Stimulated activated CD4-positive, alpha-beta T cell treated with anti-CD3 and anti-CD28 coated beads, Interleukin-15, amount 100 ng/mL, for 24 hours (primary cell): ENCODE results near the gene ARL14EPL.
A peak's percentile ranks its signal among the peaks of the same experiment; 100 is the strongest.

Experiments
- DNase-seq: peaks from one replicate; pipeline ENCODE4 v3.0.0-alpha.2; 2020

ARL14EPL gene

GRCh38 chr5:116032094-116032517 lies at the start of gene ARL14EPL:
Gene ARL14EPL, plus strand, starts transcription at chr5:116032472. Its CDS starts 18,994 bp downstream, at chr5:116051466.
- peak; percentile 6 for DNase-seq

- DNase-seq, result no peak
Measured at GRCh38 chr5:115983519-115983918, 48.8 kb upstream of the ARL14EPL start.

GRCh38 chr5:115985802-115986757 lies 46.2 kb upstream of the ARL14EPL start:
- DNase-seq, result no peak

GRCh38 chr5:115988002-115988401 lies 44.3 kb upstream of the ARL14EPL start:
- no peak for DNase-seq

DNA sequence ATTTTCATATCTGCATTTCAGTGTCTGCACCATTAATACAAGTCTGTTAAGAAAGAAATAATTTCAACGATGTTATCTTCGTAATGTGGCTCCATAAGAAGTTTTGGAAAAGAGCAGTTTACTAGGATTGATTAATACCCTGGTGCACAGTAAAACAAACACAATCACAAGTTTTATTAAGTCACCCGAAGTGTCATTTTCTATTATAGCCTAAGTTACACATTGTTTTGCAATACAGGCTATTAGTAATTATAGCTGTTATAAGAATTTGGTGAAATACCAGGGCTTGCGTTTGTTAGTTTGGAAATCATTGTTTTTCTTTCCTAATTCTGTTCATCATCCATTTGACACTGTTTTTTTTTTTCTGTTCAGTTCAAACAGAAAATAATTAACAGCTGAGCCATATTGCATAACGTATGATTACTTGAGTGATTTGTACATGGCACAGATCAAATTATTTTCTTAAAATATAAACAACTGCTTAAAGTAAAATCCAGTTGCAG lies 39.4 kb upstream of the ARL14EPL start:
- DNase-seq, result no peak

- DNase-seq, result no peak
Measured at GRCh38 chr5:115995351-115995750, 36.9 kb upstream of the ARL14EPL start.

- no peak for DNase-seq
Measured at GRCh38 chr5:116002116-116002906, 30.0 kb upstream of the ARL14EPL start.

DNA sequence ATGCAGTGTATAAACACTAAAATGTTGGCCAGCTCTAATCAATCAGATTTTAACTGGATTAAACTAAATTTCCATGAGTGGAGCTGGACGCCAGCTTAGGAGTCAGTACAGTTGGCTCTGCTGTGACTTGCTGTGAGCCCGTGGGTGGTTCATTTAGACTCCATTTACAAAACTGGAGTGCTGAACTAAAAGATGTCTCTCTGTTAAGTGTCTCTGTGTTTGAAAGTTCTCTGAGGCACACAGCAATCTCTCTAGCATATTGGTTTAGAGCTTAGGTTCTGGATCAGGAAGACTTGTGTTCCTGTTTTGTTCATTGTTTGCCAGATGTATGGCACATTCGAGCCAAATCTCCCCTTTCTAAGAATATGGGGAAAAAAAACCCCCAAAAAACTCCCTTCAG lies 28.0 kb upstream of the ARL14EPL start:
- no peak for DNase-seq

DNA sequence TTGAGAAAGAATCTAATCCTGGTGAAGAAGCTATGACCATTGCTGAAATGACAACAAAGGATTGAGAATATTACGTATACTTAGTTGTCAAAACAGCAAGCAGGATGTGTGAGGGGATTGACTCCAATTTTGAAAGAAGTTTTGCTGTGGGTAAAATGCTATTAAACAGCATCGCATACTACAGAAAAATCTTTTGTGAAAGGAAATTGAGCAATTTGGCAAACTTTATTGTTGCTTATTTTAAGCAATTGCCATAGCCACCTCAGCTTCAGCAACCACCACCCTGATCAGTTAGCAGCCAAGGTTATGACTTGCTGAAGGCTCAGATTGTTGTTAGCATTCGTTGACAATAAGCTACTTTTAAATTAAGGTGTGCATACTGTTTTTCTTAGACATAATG lies 22.5 kb upstream of the ARL14EPL start:
- no peak for DNase-seq

DNA sequence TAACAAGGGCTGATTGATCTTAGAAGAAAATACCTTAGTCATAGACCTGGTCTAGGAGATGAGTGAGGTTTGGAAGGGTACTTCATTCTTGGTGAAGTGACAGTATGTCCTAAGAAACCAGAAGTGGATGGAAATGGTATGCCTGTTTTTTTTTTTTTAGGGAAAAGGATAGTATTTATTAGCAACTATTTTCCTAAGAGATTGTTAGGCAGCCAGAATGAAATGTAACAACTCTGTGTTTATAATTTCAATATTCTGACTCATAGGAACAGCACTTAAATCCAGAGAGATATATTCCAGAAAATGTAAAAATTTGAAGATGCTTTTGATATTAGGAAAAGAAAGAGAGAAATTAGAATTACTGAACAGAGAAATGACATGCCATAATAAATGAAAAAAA lies 21.2 kb upstream of the ARL14EPL start:
- DNase-seq, result no peak

DNA sequence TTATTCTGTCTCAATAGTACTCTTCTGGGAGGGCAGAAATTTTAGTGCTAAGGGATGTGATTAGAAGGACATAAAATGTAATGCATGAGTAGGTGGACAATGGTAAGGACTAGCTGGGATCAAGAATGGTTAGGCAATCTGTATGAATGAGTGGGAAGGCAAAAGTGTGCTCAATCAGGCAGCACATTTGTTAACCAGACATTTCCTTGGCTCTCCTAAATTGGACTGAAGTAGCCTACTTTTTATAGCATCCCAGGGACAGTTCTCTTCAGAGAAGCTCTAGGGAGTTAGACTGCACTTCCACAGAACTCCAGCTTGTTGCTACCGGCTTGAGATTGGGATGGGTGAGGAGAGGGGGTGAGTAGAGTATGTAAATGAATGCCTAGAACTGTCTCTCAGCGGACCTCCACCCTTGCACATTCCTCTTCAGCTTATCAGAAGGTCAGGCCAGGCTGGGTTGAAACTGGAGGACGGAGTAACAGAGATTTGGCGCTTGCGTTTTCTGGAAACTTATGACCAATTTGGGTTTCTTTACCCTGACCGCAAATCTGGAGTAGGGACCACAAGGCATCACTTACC lies 19.0 kb upstream of the ARL14EPL start:
- no peak for DNase-seq

GRCh38 chr5:116013936-116014335 lies 18.3 kb upstream of the ARL14EPL start:
- no peak for DNase-seq

GRCh38 chr5:116023619-116024018 lies 8.7 kb upstream of the ARL14EPL start:
- DNase-seq, result no peak

GRCh38 chr5:116025866-116026265 lies 6.4 kb upstream of the ARL14EPL start:
- DNase-seq, result no peak

GRCh38 chr5:116032991-116033390 lies 719 bp downstream of the ARL14EPL start:
- DNase-seq, result no peak

DNA sequence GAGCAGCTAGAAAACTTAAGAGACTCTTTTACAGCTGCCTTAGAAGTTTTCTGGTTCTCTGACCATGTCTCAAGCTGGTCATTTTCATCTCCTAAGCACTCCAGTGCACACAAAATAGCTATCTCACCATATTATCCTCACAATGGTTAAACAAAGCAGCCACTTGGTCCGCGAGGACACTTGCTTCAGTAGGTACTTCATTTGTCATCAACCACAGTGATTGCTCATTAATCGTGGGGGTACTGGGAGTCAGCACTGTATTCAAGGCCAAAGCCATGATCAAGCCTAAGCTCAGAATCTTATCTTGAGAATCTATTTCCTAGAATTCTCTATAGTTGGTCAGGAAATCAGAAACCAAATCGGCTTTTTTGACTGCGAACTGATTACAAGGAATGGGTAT lies 2.9 kb downstream of the ARL14EPL start:
- DNase-seq, result no peak

- no peak for DNase-seq
Measured at GRCh38 chr5:116037236-116037822, 5.1 kb downstream of the ARL14EPL start.

DNA sequence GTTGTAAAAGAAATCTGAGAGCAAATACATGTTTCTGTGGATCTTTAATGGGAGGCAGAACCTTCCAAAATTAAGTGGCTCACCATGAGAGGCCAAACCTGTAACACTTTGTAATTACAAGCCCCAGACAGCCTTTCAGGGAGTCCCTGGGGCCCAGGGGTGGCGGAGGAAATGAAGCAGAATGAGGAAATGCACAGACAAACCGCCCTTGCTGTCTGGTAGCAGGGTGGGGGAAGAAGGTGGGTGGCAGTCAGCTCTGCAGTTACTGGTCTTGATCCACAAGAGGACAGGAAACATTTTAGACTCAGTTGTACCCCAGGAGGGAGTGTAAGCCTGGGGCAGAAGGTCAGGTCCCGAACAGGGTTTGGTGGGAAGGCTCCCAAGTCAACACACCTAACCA lies 6.5 kb downstream of the ARL14EPL start:
- DNase-seq, result no peak

- DNase-seq, result no peak
Measured at GRCh38 chr5:116042375-116042774, 10.1 kb downstream of the ARL14EPL start.

DNA sequence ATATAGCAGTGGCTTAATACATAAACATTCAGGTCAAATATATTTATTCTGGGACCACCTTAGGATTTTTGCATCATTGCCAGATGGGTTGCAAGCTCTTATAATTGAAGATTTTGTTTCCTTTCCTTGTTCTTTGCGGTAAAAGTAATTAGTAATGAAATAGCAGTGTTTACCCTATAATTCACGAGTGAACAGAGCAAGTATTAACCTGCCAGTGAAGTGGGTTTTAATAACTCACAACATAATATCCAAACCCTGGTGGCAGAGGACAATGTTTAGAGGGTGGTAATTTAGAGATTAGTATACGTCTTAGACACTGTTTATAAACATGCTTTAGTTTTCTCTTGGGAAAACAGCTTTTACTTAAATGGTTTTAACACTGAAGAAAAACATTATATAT lies 11.8 kb downstream of the ARL14EPL start:
- DNase-seq, result no peak

DNA sequence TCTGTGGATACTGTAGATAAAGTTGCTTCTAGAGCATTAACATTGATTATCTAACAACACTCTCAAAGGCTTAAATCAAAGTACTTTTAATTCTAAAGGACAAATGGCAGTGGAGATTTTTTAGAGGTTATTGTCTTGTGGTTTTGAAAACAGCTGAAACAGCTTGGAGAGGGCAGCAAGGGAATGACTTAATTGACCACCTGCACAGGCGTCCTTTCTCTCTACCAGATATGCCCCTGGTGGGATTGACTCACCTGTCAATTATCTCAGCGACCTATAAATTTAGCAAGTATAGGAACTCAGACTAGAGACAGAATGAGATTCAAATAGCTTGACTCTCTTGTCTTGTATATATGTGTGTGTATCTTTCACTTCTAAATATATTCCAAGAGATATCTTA lies 13.5 kb downstream of the ARL14EPL start:
- DNase-seq, result no peak

GRCh38 chr5:116046261-116046660 lies 14.0 kb downstream of the ARL14EPL start:
- DNase-seq, result no peak

DNA sequence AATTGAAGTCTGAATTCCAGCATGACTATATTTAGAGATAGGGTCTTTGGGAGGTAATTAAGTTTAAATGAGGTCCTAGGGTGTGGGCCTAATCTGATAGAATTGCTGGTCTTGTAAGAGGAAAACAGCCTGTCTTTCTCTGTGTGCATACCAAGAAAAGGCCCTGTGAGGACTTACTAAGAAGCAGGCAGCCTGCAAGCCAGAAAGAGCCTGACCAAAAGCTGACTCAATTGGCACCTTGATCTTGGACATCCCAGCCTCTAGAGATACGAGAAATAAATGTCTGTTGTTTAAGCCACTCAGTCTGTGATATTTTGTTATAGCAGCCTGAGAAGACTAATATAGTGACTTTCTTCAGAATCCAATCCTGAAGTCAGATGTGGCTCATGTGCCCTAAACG lies 14.6 kb downstream of the ARL14EPL start:
- no peak for DNase-seq
